Neural progenitor cell (in vitro differentiated cells): ENCODE results near the gene HDDC2. TPM values are rescaled to one million over a fixed set of nuclear protein-coding genes. Genes with fewer than 3 reads are reported as not detected.

ENCODE experiments used
- DNase-seq: peaks from one replicate; pipeline ENCODE4 v3.0.0-alpha.2; 2016; ENCODE audit warnings: low spot score
- H2AFZ ChIP-seq: fragments of 200-600 bp; sonication (generic); replicated peaks from 2 replicates; pipeline ENCODE4 v1.6.1; 2016; ENCODE audit warnings: antibody characterized with exemption
- H3F3A ChIP-seq: fragments of 200-600 bp; sonication (generic); 2 replicates; pipeline ENCODE4 v1.6.1; 2016; ENCODE audit warnings: antibody characterized with exemption, low read depth
- H3K27ac ChIP-seq: fragments of 200-600 bp; sonication (generic); 2 replicates; pipeline ENCODE4 v1.5.1; 2016; ENCODE audit warnings: mild to moderate bottlenecking
- H3K27me3 ChIP-seq: fragments of 200-600 bp; sonication (generic); 2 replicates; pipeline ENCODE4 v1.6.1; 2016; ENCODE audit warnings: mild to moderate bottlenecking, moderate library complexity
- H3K36me3 ChIP-seq: fragments of 200-600 bp; sonication (generic); 2 replicates; pipeline ENCODE4 v1.5.1; 2016
- H3K4me1 ChIP-seq: fragments of 200-600 bp; sonication (generic); 2 replicates; pipeline ENCODE4 v1.6.1; 2016; ENCODE audit warnings: mixed run types
- H3K4me2 ChIP-seq: fragments of 200-600 bp; sonication (generic); 2 replicates; pipeline ENCODE4 v1.6.1; 2016
- H3K4me3 ChIP-seq: fragments of 200-600 bp; sonication (generic); 2 replicates; pipeline ENCODE4 v1.5.1; 2016
- H3K79me2 ChIP-seq: fragments of 200-600 bp; sonication (generic); 2 replicates; pipeline ENCODE4 v1.6.1; 2016; ENCODE audit warnings: low read depth
- H3K9ac ChIP-seq: fragments of 200-600 bp; sonication (generic); 2 replicates; pipeline ENCODE4 v1.6.1; 2016
- H3K9me3 ChIP-seq: fragments of 200-600 bp; sonication (generic); 2 replicates; pipeline ENCODE4 v1.5.1; 2016; ENCODE audit warnings: low read depth
- H4K20me1 ChIP-seq: fragments of 200-600 bp; sonication (generic); 2 replicates; pipeline ENCODE4 v1.6.1; 2016; ENCODE audit warnings: low read depth
- H3K27ac Mint-ChIP-seq: 3 replicates; pipeline ENCODE4 v1.8.0; 2021; ENCODE audit warnings: mixed read lengths
- H3K27me3 Mint-ChIP-seq: 2 replicates; pipeline ENCODE4 v1.8.0; 2022; ENCODE audit warnings: low read depth, mild to moderate bottlenecking, inconsistent platforms, moderate library complexity, mixed read lengths; ENCODE audit not compliant: insufficient read depth
- H3K36me3 Mint-ChIP-seq: 3 replicates; pipeline ENCODE4 v1.8.0; 2021; ENCODE audit warnings: mixed read lengths
- H3K4me1 Mint-ChIP-seq: 3 replicates; pipeline ENCODE4 v1.8.0; 2021; ENCODE audit warnings: mixed read lengths
- H3K4me3 Mint-ChIP-seq: 3 replicates; pipeline ENCODE4 v1.8.0; 2021; ENCODE audit warnings: mild to moderate bottlenecking, moderate library complexity, mixed read lengths
- H3K9me3 Mint-ChIP-seq: 3 replicates; pipeline ENCODE4 v1.8.0; 2020; ENCODE audit warnings: mixed read lengths
- CTCF ChIP-seq: fragments of 200-600 bp; sonication (generic); IDR thresholded peaks from 2 replicates; pipeline ENCODE4 v1.5.1; 2017; ENCODE audit warnings: antibody characterized with exemption, mild to moderate bottlenecking
- EZH2 ChIP-seq: fragments of 200-600 bp; sonication (generic); IDR thresholded peaks from 2 replicates; pipeline ENCODE4 v1.6.1; 2017; ENCODE audit warnings: antibody characterized with exemption, mild to moderate bottlenecking, moderate library complexity
- EZH2phosphoT487 ChIP-seq: fragments of 200-600 bp; sonication (generic); IDR thresholded peaks from 2 replicates; pipeline ENCODE4 v1.6.1; 2017; ENCODE audit warnings: antibody characterized with exemption
- total RNA-seq: library from RNA; depleted of rRNA; stranded (reverse); fragments of >200 nt; gene quantifications from 2 replicates; pipeline ENCODE4 v1.2.3, GENCODE V29; 2015; ENCODE audit warnings: low replicate concordance

Gene HDDC2
- total RNA-seq, 1 donor from 2014 or later: 114 TPM

GRCh38 chr6:125230674-125231073 is 71.1 kb downstream of the HDDC2 start:
- Histone ChIP-seq H3K79me2 (no peaks in the 10 kb centered on the region), H3F3A (no peaks in the 10 kb centered on the region), H3K4me2 (no peak overlapping the region), H3K4me1 (no peaks in the 10 kb centered on the region), H3K27me3 (no peaks in the 10 kb centered on the region), H3K36me3 (no peaks in the 10 kb centered on the region), H3K9ac (no peak overlapping the region), H3K27ac (no peak overlapping the region), H3K9me3 (no peaks in the 10 kb centered on the region), H2AFZ (no peak overlapping the region), H4K20me1 (no peaks in the 10 kb centered on the region), H3K4me3 (no peak overlapping the region)
- Mint-ChIP-seq H3K4me3 (no peak overlapping the region), H3K36me3 (no peaks in the 10 kb centered on the region), H3K27ac (no peak overlapping the region), H3K9me3 (no peaks in the 10 kb centered on the region), H3K4me1 (peaks cover 13% of the 10 kb centered on the region), H3K27me3 (no peaks in the 10 kb centered on the region)
- TF ChIP-seq CTCF (no peak), EZH2 (no peak)
- no peak for DNase-seq

- H3K27ac Mint-ChIP-seq: no peak overlapping the region
- H3K9ac ChIP-seq: no peak overlapping the region
- no peak overlapping the region for H2AFZ ChIP-seq
- peaks cover 16% of the 10 kb centered on the region for H3K4me1 Mint-ChIP-seq
- H3K4me3 ChIP-seq: no peak overlapping the region
- H3K36me3 ChIP-seq: no peaks in the 10 kb centered on the region
- no peaks in the 10 kb centered on the region for H3K9me3 ChIP-seq
- H3K4me1 ChIP-seq: no peaks in the 10 kb centered on the region
- no peak overlapping the region for H3K4me2 ChIP-seq
- H3K9me3 Mint-ChIP-seq: no peaks in the 10 kb centered on the region
- H3K4me3 Mint-ChIP-seq: no peak overlapping the region
- TF ChIP-seq EZH2phosphoT487 (no peak), EZH2 (no peak), CTCF (no peak)
- H3K27ac ChIP-seq: no peak overlapping the region
- H4K20me1 ChIP-seq: no peaks in the 10 kb centered on the region
- H3K79me2 ChIP-seq: no peaks in the 10 kb centered on the region
- DNase-seq: no peak
- no peaks in the 10 kb centered on the region for H3F3A ChIP-seq
- H3K36me3 Mint-ChIP-seq: no peaks in the 10 kb centered on the region
- H3K27me3 ChIP-seq: no peaks in the 10 kb centered on the region
- no peaks in the 10 kb centered on the region for H3K27me3 Mint-ChIP-seq
These were observed 72.7 kb downstream of the HDDC2 start for GRCh38 chr6:125228981-125229479.

DNA sequence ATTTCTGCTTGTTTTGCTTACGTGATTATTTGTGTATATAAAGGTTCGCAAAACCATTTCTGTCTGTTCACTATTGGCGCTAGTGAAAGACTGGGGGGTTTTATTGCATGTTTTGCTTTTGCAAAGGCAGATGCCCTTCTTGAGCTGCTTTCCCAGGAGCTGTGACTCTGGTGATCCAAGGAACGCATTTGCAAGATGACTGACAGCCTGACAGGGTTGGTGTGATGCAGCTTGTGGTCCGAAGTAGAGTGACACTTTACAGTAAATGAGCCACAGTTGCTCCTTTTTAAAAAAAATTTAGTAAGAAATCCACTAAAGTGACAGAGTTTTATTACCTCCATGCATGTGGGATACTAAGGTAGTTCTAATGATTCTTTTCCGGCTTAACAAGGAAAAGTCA is 74.5 kb downstream of the HDDC2 start:
- Histone ChIP-seq H3K4me3 (no peak overlapping the region), H3K4me2 (no peak overlapping the region)
- H3K27ac Mint-ChIP-seq: no peak overlapping the region

More for the DNA sequence above, 74.5 kb downstream of the HDDC2 start:
- Histone ChIP-seq H3K9ac (no peak overlapping the region), H3K4me1 (peaks cover 6% of the 10 kb centered on the region), H3K9me3 (no peaks in the 10 kb centered on the region), H3K36me3 (no peaks in the 10 kb centered on the region), H3K27me3 (no peaks in the 10 kb centered on the region), H4K20me1 (no peaks in the 10 kb centered on the region), H3K27ac (no peak overlapping the region), H3F3A (no peaks in the 10 kb centered on the region), H2AFZ (no peak overlapping the region), H3K79me2 (no peaks in the 10 kb centered on the region)
- DNase-seq: no peak
- peaks cover 19% of the 10 kb centered on the region for H3K4me1 Mint-ChIP-seq
- H3K27me3 Mint-ChIP-seq: no peaks in the 10 kb centered on the region
- H3K4me3 Mint-ChIP-seq: no peak overlapping the region
- H3K36me3 Mint-ChIP-seq: no peaks in the 10 kb centered on the region
- H3K9me3 Mint-ChIP-seq: no peaks in the 10 kb centered on the region
- TF ChIP-seq CTCF (no peak), EZH2phosphoT487 (no peak), EZH2 (no peak)

Other genes starting within 250 kb of the HDDC2 start
- 2.7 and 9.5 TPM in 2 replicates for gene TPD52L1, start 148.2 kb downstream of the HDDC2 start, total RNA-seq